OCI-LY7 (cell line): ENCODE data around the gene PDGFRA.

Experiments
- CTCF ChIP-seq: fragments of 200-600 bp; sonication (generic); conservative IDR thresholded peaks from 2 replicates; pipeline ENCODE4 v1.5.1; 2014; ENCODE audit warnings: mild to moderate bottlenecking, antibody characterized with exemption, low read length, moderate library complexity, mixed read lengths
- EZH2phosphoT487 ChIP-seq: fragments of 200-600 bp; sonication (generic); IDR thresholded peaks from 2 replicates; pipeline ENCODE4 v1.6.1; 2018; ENCODE audit warnings: low read depth, borderline replicate concordance, mild to moderate bottlenecking, mixed run types, antibody characterized with exemption, low read length, moderate library complexity, mixed read lengths

- no peak for TF ChIP-seq CTCF
- TF ChIP-seq EZH2phosphoT487: no peak
Observed at GRCh38 chr4:54296548-54297203, 67.6 kb downstream of the PDGFRA start.
